ENCODE results near the gene APOL6. TPM values are rescaled to one million over a fixed set of nuclear protein-coding genes. Genes with fewer than 3 reads are reported as not detected.

The APOL6 gene
- total and polyA plus RNA-seq, 4 donors = 9.6 to 34.1 (median 22.4) TPM

DNA sequence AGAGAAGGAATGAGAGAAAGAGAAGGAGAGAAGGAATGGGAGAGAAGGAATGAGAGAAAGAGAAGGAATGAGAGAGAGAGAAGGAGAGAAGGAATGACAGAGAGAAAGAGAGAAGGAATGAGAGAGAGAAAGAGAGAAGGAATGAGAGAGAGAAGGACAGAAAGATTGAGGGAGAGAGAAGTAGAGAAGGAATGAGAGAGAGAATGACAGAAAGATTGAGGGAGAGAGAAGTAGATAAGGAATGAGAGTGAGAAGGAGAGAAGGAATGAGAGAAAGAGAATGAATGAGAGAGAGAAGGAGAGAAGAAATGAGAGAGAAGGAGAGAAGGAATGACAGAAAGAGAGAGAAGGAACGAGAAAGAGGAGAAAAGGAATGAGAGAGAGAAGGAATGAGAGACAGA lies 35.3 kb downstream of the APOL6 start:
- Histone ChIP-seq H3K9ac (ENCODE audit: insufficient read depth in 1 of 2, low read length in 2 of 2) (no peak overlapping the region), H3K9me3 (ENCODE audit: control insufficient read depth in 4 of 4, insufficient read depth in 3 of 4, low read length in 3 of 4) (peaks cover 0 to 4% (median 2%) of the 10 kb centered on the region in 4 donors), H3K4me1 (ENCODE audit: control insufficient read depth in 5 of 5, insufficient read depth in 5 of 5, low read length in 5 of 5) (peaks cover 0 to 2% (median 0%) of the 10 kb centered on the region in 5 donors), H3K36me3 (ENCODE audit: control insufficient read depth in 4 of 4, insufficient read depth in 4 of 4, low read length in 4 of 4) (no peaks in the 10 kb centered on the region), H3K27me3 (ENCODE audit: control insufficient read depth in 3 of 3, insufficient read depth in 3 of 3, low read length in 2 of 3) (no peaks in the 10 kb centered on the region), H3K27ac (ENCODE audit: low read depth in 1 of 2, low read length in 1 of 2) (no peak overlapping the region), H3K4me3 (no peak overlapping the region)
- DNase-seq (no peak), ATAC-seq (ENCODE audit: insufficient read depth, low FRiP score) (no peak)
- TF ChIP-seq, protein P1, sequence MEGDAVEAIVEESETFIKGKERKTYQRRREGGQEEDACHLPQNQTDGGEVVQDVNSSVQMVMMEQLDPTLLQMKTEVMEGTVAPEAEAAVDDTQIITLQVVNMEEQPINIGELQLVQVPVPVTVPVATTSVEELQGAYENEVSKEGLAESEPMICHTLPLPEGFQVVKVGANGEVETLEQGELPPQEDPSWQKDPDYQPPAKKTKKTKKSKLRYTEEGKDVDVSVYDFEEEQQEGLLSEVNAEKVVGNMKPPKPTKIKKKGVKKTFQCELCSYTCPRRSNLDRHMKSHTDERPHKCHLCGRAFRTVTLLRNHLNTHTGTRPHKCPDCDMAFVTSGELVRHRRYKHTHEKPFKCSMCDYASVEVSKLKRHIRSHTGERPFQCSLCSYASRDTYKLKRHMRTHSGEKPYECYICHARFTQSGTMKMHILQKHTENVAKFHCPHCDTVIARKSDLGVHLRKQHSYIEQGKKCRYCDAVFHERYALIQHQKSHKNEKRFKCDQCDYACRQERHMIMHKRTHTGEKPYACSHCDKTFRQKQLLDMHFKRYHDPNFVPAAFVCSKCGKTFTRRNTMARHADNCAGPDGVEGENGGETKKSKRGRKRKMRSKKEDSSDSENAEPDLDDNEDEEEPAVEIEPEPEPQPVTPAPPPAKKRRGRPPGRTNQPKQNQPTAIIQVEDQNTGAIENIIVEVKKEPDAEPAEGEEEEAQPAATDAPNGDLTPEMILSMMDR (IDR thresholded peaks at IDR 0.05; ENCODE audit: control extremely low read depth, extremely low read depth) = no peak
- WGBS, 2 donors = 81 to 88% methylated on average over 1 of the region's 1 CpG

DNA sequence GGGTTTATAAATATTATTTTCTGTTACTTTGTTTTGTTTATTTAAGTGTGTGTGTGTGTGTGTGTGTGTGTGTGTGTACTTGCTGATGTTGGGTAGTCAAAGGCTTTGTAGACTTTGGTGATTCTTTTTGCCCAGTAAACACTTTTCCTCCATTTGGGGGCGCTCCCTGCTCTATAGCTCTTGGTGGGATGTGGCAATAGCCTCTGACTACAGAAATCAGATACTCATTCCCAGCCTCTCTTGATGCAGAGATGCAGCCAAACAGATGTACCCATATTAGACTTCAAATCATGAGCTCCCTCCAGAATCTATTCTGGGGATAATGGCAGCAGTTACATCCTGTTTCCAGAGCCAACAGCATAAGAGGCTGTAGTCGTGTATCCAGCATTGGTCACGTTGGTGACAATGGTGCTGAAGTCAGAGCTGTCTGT lies 36.0 kb downstream of the APOL6 start:
- ATAC-seq (ENCODE audit: insufficient read depth, low FRiP score) = no peak

DNA sequence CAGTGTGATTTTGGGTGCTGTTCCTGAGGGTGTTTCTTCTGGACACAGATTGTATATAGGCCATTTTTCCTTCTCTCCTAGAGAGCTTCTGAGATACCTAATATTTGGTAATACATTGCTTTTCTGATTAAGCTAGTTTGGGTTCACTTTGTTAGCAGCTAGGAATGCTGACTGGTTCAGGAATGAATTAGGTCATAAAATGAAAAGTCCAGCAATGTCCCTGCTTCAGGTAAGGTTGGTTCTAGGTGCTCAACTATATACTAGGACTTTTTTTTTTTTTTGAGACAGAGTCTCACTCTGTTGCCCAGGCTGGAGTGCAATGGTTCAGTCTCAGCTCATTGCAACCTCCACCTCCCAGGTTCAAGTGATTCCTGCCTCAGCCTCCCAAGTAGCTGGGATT lies 36.5 kb downstream of the APOL6 start:
- Histone ChIP-seq H3K36me3 (ENCODE audit: control insufficient read depth in 4 of 4, insufficient read depth in 4 of 4, low read length in 4 of 4) (no peaks in the 10 kb centered on the region), H3K4me1 (ENCODE audit: control insufficient read depth in 5 of 5, insufficient read depth in 5 of 5, low read length in 5 of 5) (peaks cover 0 to 2% (median 0%) of the 10 kb centered on the region in 5 donors), H3K27ac (ENCODE audit: low read depth in 1 of 2, low read length in 1 of 2) (peak overlapping the region in 1 of 2 donors; percentile 11), H3K27me3 (ENCODE audit: control insufficient read depth in 3 of 3, insufficient read depth in 3 of 3, low read length in 2 of 3) (no peaks in the 10 kb centered on the region), H3K9me3 (ENCODE audit: control insufficient read depth in 4 of 4, insufficient read depth in 3 of 4, low read length in 3 of 4) (peaks cover 0 to 4% (median 2%) of the 10 kb centered on the region in 4 donors), H3K9ac (ENCODE audit: insufficient read depth in 1 of 2, low read length in 2 of 2) (no peak overlapping the region), H3K4me3 (no peak overlapping the region)
- ATAC-seq (ENCODE audit: insufficient read depth, low FRiP score) (no peak), DNase-seq (no peak)
- TF ChIP-seq, protein P1 (IDR thresholded peaks at IDR 0.05; ENCODE audit: control extremely low read depth, extremely low read depth) = no peak

More for the DNA sequence above, 36.0 kb downstream of the APOL6 start:
- DNase-seq = peak; percentile 19 to 63 (median 53)
- no peaks in the 10 kb centered on the region for H3K36me3 ChIP-seq (ENCODE audit: control insufficient read depth in 4 of 4, insufficient read depth in 4 of 4, low read length in 4 of 4)
- H3K4me1 ChIP-seq (ENCODE audit: control insufficient read depth in 5 of 5, insufficient read depth in 5 of 5, low read length in 5 of 5) = peaks cover 0 to 2% (median 0%) of the 10 kb centered on the region in 5 donors
- peaks cover 0 to 4% (median 2%) of the 10 kb centered on the region in 4 donors for H3K9me3 ChIP-seq (ENCODE audit: control insufficient read depth in 4 of 4, insufficient read depth in 3 of 4, low read length in 3 of 4)
- H3K4me3 ChIP-seq = no peak overlapping the region
- H3K27me3 ChIP-seq (ENCODE audit: control insufficient read depth in 3 of 3, insufficient read depth in 3 of 3, low read length in 2 of 3) = no peaks in the 10 kb centered on the region
- TF ChIP-seq, protein P1 (IDR thresholded peaks at IDR 0.05; ENCODE audit: control extremely low read depth, extremely low read depth) = no peak
- H3K27ac ChIP-seq (ENCODE audit: low read depth in 1 of 2, low read length in 1 of 2) = peak overlapping the region in 1 of 2 donors; percentile 11
- no peak overlapping the region for H3K9ac ChIP-seq (ENCODE audit: insufficient read depth in 1 of 2, low read length in 2 of 2)
- 39 to 58% methylated on average over 3 of the region's 3 CpGs for WGBS, 2 donors

DNA sequence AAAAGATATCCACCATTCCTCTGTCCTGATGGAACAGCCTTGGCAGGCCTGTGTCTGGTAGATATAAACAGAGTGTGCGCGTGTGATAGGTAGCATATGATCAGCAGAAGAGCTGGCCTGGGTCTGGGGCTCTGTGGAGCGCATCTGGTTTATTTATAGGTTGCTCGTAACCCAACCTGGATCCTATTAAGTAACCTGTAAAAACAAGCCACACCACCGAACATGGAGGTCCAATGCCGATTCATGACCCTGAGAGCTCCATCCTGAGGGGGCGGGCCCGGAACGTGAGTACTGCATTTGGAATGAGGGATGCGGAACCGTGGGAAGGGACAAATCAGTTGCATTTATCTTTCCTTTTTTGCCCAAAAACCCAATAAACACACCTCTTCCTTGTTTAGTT lies 37.5 kb downstream of the APOL6 start:
- TF ChIP-seq, protein P1 (IDR thresholded peaks at IDR 0.05; ENCODE audit: control extremely low read depth, extremely low read depth) = no peak
- 80 to 85% methylated on average over 11 of the region's 11 CpGs for WGBS, 2 donors
- no peaks in the 10 kb centered on the region for H3K36me3 ChIP-seq (ENCODE audit: control insufficient read depth in 4 of 4, insufficient read depth in 4 of 4, low read length in 4 of 4)
- no peak for DNase-seq
- peaks cover 0 to 4% (median 2%) of the 10 kb centered on the region in 4 donors for H3K9me3 ChIP-seq (ENCODE audit: control insufficient read depth in 4 of 4, insufficient read depth in 3 of 4, low read length in 3 of 4)
- no peak overlapping the region for H3K4me3 ChIP-seq
- H3K9ac ChIP-seq (ENCODE audit: insufficient read depth in 1 of 2, low read length in 2 of 2) = no peak overlapping the region
- peaks cover 0 to 2% (median 0%) of the 10 kb centered on the region in 5 donors for H3K4me1 ChIP-seq (ENCODE audit: control insufficient read depth in 5 of 5, insufficient read depth in 5 of 5, low read length in 5 of 5)
- no peak for ATAC-seq (ENCODE audit: insufficient read depth, low FRiP score)
- H3K27me3 ChIP-seq (ENCODE audit: control insufficient read depth in 3 of 3, insufficient read depth in 3 of 3, low read length in 2 of 3) = no peaks in the 10 kb centered on the region
- no peak overlapping the region for H3K27ac ChIP-seq (ENCODE audit: low read depth in 1 of 2, low read length in 1 of 2)

Measured in lung (tissue), 12 donors.